Esophagus muscularis mucosa (tissue), 3 donors: ENCODE data around the gene GUCA2B.

Experiments used
- POLR2A ChIP-seq: fragments of 450-650 bp; IDR thresholded peaks from one replicate; pipeline ENCODE4 v1.6.1; 2017; ENCODE audit warnings: antibody characterized with exemption, moderate library complexity, mild to moderate bottlenecking, low read depth
- POLR2AphosphoS5 ChIP-seq, 2 donors: sonication (generic); formaldehyde crosslinking; IDR thresholded peaks; one replicate each; pipeline ENCODE4 v1.6.1; 2017; ENCODE audit warnings: antibody characterized with exemption in 2 of 2
- TF ChIP-seq, protein P1 (sequence below), 3 experiments: fragments of 200-600 bp in 2 of 3; fragments of 450-650 bp in 1 of 3; sonication (generic) in 2 of 3; IDR thresholded peaks; one replicate each; pipeline ENCODE4 v1.5.1; 2017 to 2019; ENCODE audit warnings: antibody characterized with exemption in 3 of 3, mild to moderate bottlenecking in 2 of 3, moderate library complexity in 1 of 3

- TF ChIP-seq, protein P1, sequence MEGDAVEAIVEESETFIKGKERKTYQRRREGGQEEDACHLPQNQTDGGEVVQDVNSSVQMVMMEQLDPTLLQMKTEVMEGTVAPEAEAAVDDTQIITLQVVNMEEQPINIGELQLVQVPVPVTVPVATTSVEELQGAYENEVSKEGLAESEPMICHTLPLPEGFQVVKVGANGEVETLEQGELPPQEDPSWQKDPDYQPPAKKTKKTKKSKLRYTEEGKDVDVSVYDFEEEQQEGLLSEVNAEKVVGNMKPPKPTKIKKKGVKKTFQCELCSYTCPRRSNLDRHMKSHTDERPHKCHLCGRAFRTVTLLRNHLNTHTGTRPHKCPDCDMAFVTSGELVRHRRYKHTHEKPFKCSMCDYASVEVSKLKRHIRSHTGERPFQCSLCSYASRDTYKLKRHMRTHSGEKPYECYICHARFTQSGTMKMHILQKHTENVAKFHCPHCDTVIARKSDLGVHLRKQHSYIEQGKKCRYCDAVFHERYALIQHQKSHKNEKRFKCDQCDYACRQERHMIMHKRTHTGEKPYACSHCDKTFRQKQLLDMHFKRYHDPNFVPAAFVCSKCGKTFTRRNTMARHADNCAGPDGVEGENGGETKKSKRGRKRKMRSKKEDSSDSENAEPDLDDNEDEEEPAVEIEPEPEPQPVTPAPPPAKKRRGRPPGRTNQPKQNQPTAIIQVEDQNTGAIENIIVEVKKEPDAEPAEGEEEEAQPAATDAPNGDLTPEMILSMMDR (IDR thresholded peaks at IDR 0.05): no peak
- no peak for TF ChIP-seq POLR2AphosphoS5 (IDR thresholded peaks at IDR 0.05)
- no peak for TF ChIP-seq POLR2A
Measured at GRCh38 chr1:42178249-42178648, 25.0 kb downstream of the GUCA2B start.
